ENCODE data around the gene PRXL2A.
A peak's percentile ranks its signal among the peaks of the same experiment; 100 is the strongest.

Gene PRXL2A

DNA sequence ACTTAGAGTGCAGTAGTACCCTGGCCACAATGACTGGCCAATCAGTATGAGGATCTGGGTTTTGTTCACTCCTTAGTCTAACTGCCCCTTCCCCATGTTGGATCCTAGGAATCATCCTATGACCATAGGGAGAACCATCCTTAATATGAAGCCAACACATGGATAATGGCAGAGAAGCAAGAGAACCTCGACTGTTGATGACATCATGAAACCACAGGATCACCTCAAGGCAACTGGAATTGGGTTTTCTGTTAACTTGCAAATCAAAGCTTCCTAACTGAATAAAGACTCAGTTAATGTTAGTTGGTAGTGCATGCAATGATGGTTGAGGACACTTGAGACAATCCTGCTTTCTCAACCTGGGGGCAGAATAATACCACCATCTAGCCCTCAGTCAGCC, 3.3 kb upstream of the PRXL2A start:
- H3K27me3 Mint-ChIP-seq = peaks cover 10% of the 10 kb centered on the region
- H3K9me3 Mint-ChIP-seq = no peaks in the 10 kb centered on the region
- H3K4me1 Mint-ChIP-seq (ENCODE audit: low read depth) = peaks cover 20% of the 10 kb centered on the region
- no peaks in the 10 kb centered on the region for H3K36me3 Mint-ChIP-seq (ENCODE audit: low read depth)
- H3K4me3 Mint-ChIP-seq = no peak overlapping the region
- H3K27ac Mint-ChIP-seq = no peak overlapping the region

DNA sequence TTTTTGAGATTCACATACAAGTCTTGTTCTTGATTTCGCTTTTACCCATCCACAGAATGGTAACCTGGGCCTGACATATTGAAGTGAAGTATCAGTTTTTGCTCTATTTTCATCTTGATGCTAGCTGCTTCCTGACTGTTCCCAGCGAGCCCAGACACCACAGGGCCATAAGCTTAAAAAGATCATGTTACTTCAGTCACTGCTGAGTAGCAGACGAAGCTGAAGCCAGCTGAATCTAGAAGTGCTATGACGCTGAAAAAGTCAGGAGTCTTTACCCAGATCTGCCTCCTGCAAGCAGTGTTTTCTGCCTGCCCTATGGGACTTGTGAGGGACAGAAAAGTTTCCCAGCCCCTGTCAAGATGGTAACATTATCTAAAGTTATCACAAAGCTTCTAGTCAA, 2.7 kb upstream of the PRXL2A start:
- H3K36me3 Mint-ChIP-seq (ENCODE audit: low read depth) = no peaks in the 10 kb centered on the region
- H3K4me3 Mint-ChIP-seq = no peak overlapping the region
- no peak overlapping the region for H3K27ac Mint-ChIP-seq

DNA sequence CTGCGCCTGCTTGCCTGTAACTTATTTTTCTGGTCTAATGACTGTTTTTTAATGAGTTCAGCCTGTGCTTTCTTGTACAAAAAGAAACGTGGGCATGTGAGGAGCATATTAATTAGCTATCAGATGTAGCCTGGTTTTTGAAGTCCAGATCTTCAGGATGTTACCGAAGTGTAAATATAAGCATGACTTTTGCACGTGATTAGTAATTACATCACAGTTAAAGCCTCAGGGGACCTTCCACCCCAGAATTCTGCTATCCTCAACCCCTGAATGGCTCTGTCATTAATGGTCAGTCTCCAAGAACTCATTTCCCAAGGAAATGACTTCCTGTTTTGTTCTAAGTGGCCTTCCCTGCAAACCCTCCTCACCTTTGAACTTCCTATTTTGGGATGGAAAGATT, 2.1 kb upstream of the PRXL2A start:
- H3K27me3 Mint-ChIP-seq = peaks cover 10% of the 10 kb centered on the region
- H3K27ac Mint-ChIP-seq = no peak overlapping the region
- H3K4me1 Mint-ChIP-seq (ENCODE audit: low read depth) = peaks cover 28% of the 10 kb centered on the region
- no peaks in the 10 kb centered on the region for H3K36me3 Mint-ChIP-seq (ENCODE audit: low read depth)
- no peaks in the 10 kb centered on the region for H3K9me3 Mint-ChIP-seq
- no peak overlapping the region for H3K4me3 Mint-ChIP-seq

More for the DNA sequence above, 2.7 kb upstream of the PRXL2A start:
- H3K4me1 Mint-ChIP-seq (ENCODE audit: low read depth) = peaks cover 22% of the 10 kb centered on the region
- no peaks in the 10 kb centered on the region for H3K9me3 Mint-ChIP-seq
- H3K27me3 Mint-ChIP-seq = peaks cover 10% of the 10 kb centered on the region

DNA sequence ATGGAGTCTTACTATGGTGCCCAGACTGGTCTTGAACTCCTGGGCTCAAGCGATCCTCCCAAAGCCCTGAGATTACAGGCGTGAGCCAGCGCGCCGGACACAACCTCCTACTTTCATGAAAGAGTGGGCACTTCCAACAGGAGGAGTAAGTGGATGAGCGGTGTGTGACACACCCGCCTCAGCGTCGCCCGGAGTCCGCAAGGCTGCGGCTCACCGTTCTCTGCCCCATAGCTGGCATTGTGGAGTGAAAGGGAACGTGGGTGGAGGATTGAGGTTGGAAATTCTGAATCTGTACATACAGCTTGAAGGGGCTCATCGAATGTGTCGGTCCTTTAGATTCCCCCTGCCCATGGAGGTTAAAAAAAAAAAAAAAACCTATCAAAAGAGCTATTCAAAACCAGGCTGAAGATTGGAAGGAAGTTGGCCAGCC, 524 bp upstream of the PRXL2A start:
- H3K9me3 Mint-ChIP-seq = no peaks in the 10 kb centered on the region
- peak overlapping the region; percentile 89 for H3K4me3 Mint-ChIP-seq
- peaks cover 10% of the 10 kb centered on the region for H3K27me3 Mint-ChIP-seq
- no peaks in the 10 kb centered on the region for H3K36me3 Mint-ChIP-seq (ENCODE audit: low read depth)
- peak overlapping the region; percentile 95 for H3K27ac Mint-ChIP-seq
- peaks cover 40% of the 10 kb centered on the region for H3K4me1 Mint-ChIP-seq (ENCODE audit: low read depth)

DNA sequence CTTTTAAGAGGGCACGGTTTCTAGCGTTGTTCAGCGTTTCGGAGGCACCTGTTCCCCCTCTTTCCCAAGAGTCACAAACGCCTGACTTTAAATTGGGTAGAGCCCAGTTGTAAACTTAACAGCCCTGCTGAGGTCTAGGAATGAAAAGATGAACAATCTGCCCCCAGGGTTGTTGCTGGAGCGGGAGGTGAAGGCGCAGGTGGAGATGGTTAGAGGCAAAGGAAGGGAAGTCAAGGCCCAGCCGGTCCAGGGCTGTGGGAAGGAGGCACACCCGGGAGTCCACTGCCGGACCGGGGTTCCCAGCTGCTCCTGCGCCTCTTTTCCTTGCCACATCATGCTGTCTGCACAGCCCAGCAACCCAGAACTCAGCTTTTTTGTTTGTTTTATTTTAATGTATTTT, 770 bp downstream of the PRXL2A start:
- H3K4me3 Mint-ChIP-seq = peak overlapping the region; percentile 89
- H3K9me3 Mint-ChIP-seq = no peaks in the 10 kb centered on the region
- H3K27ac Mint-ChIP-seq = no peak overlapping the region
- H3K36me3 Mint-ChIP-seq (ENCODE audit: low read depth) = no peaks in the 10 kb centered on the region
- peaks cover 50% of the 10 kb centered on the region for H3K4me1 Mint-ChIP-seq (ENCODE audit: low read depth)
- H3K27me3 Mint-ChIP-seq = peaks cover 10% of the 10 kb centered on the region

DNA sequence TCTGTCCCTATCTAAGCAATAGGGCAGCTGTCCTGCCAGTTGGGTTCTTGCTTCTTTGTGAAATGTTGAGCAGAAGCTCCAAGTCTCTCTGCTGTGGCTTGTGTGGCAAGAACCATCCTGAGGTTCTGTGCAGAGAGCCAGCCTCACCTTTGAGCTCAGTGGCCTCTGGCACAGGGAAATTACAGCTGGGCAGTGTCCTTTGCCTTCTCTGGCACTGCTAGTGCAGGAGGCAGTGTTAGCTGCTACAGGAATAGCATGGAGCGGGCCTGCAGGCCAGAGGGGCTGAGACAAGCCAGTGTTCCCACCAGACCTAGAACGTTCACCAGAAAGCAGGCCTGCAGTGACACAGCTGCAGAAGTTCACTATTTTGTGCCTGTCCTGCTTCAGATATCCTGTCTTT, 1.8 kb downstream of the PRXL2A start:
- no peaks in the 10 kb centered on the region for H3K9me3 Mint-ChIP-seq
- H3K4me3 Mint-ChIP-seq = peak overlapping the region; percentile 89
- H3K36me3 Mint-ChIP-seq (ENCODE audit: low read depth) = no peaks in the 10 kb centered on the region
- peaks cover 50% of the 10 kb centered on the region for H3K4me1 Mint-ChIP-seq (ENCODE audit: low read depth)
- peaks cover 10% of the 10 kb centered on the region for H3K27me3 Mint-ChIP-seq
- no peak overlapping the region for H3K27ac Mint-ChIP-seq

DNA sequence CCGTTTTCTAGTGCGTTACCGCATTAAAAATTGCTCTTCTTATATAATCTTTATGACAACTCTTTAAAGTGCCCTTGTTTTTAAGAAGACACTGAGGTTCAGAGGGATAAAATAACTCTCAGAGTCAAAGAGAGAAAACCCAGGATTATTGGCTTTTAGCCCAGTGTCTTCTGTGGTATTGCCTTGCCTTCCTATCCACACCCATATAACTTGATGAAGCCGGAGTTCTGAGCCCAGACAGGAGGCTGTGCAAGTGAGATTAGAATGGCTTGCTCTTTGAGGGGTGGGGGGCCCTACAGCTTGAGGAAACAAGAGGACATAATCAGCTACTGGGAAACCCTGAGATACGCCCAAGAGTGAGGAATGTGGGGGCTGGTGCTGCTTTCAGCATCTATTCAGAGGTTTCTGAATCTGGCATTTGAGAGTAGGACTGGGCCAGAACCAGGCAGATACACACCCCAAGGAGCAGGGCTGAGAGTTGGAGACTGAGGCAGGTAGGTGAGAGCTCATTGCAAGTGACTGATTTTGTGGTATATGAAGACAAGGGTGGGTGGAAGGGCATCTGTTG, 2.3 kb downstream of the PRXL2A start:
- H3K27ac Mint-ChIP-seq = no peak overlapping the region
- H3K27me3 Mint-ChIP-seq = peaks cover 10% of the 10 kb centered on the region
- no peak overlapping the region for H3K4me3 Mint-ChIP-seq
- no peaks in the 10 kb centered on the region for H3K9me3 Mint-ChIP-seq
- no peaks in the 10 kb centered on the region for H3K36me3 Mint-ChIP-seq (ENCODE audit: low read depth)
- peaks cover 53% of the 10 kb centered on the region for H3K4me1 Mint-ChIP-seq (ENCODE audit: low read depth)

DNA sequence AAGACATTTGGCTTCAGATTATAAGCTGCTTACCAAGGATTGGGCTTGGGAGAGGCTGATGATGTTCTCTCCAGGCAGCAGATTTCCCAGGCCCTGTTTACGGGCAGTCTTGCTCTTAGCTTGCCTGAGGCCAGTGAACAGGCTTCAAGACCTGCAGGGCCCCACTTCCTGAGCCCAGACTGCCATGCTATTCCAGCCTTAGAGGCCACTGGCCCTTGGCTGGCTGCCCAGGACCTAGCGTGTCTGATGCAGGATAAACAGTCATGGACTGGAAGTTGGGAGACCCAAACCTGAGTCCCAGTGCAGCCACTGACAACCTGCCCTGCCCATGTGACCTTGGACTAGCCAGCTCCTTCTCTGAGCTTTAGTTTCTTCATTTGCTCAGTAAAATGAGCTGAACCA, 2.9 kb downstream of the PRXL2A start:
- no peaks in the 10 kb centered on the region for H3K9me3 Mint-ChIP-seq
- no peak overlapping the region for H3K4me3 Mint-ChIP-seq

DNA sequence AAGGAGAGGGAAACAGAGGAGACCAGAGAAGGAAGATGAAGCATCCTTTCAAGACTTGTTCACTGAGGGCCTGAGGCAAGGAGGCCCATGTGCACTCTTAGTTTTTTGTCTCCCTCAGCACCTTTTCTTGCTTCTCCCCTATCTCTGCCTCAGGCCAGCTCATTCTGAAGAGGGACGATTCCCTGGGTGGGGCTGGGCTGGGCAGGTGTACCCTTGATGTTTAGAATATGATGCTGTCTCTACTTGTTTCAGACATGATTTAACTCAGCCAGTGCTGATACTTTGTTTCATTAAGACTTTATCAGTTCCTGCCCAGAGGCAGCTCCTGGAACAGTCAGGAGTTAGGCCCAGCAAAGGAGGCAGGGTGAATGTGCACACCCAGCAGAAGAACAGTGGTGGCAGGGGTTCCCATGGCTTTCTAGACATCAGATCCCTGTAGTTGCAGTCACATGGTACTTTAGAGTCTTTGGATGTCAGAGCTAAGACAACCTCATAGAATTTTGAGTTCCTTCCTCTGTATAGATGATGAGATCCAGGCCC, 3.4 kb downstream of the PRXL2A start:
- H3K9me3 Mint-ChIP-seq = no peaks in the 10 kb centered on the region
- H3K4me1 Mint-ChIP-seq (ENCODE audit: low read depth) = peaks cover 53% of the 10 kb centered on the region
- no peak overlapping the region for H3K4me3 Mint-ChIP-seq
- peaks cover 5% of the 10 kb centered on the region for H3K27me3 Mint-ChIP-seq
- no peaks in the 10 kb centered on the region for H3K36me3 Mint-ChIP-seq (ENCODE audit: low read depth)
- H3K27ac Mint-ChIP-seq = no peak overlapping the region

More for the DNA sequence above, 2.9 kb downstream of the PRXL2A start:
- Mint-ChIP-seq H3K4me1 (ENCODE audit: low read depth) (peaks cover 53% of the 10 kb centered on the region), H3K27me3 (peaks cover 7% of the 10 kb centered on the region), H3K36me3 (ENCODE audit: low read depth) (no peaks in the 10 kb centered on the region), H3K27ac (no peak overlapping the region)

DNA sequence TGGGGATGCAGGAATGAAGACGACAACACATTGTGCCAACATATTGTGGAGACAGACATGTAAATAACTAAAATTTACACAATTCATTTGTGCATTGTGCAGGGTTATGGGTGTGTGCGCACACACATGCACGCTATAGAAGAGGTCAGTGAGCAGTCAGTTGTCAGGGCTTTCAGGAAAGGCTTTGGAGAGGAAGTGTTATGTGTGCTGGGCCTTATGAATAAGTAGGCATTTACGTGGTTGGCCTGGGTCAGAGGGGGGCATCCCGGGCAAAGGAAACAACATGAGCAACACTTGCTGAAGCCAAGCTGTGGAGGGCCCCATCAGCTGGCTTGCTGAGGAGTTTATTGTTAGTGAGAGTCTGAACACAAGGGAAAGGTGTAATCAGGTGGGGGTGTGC, 4.1 kb downstream of the PRXL2A start:
- no peaks in the 10 kb centered on the region for H3K36me3 Mint-ChIP-seq (ENCODE audit: low read depth)
- peaks cover 5% of the 10 kb centered on the region for H3K27me3 Mint-ChIP-seq
- H3K9me3 Mint-ChIP-seq = no peaks in the 10 kb centered on the region
- H3K4me3 Mint-ChIP-seq = peak overlapping the region; percentile 33
- H3K27ac Mint-ChIP-seq = peak overlapping the region; percentile 77
- peaks cover 50% of the 10 kb centered on the region for H3K4me1 Mint-ChIP-seq (ENCODE audit: low read depth)

DNA sequence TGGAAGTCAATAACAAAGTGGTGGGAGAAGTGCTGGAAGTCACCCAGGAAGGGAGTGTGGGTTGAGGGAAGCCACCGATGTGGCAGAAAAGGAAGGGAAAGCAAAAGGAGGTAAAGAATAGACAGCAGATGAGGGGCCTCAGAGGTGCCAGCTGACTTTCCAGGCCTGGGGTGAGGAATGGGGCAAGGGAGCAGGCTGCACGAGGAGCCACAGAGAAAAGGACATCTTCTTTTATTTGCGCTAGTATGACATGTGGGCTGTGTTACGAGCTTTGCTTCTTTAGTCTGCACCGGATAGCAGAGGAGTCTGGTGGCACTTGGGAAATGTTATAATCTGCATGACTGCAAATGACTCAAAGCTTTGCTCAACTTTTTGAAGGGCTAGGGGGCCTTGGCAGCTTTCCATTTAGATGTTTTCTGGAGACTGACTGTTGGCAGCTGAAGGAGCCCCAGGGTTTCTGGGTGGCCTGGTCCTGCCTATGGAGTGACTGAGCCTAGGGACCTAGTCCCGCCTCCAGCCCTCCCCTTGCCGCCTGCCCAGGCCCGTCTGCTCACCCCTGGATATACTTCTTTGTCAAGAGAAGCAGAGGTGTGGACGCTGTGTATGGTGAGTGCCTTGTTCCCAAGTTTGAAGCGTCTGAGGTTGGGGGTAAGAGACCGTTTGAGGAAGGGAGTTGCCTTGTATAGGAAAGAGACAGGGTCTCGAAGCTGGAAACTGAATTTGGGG, 5.1 kb downstream of the PRXL2A start:
- Mint-ChIP-seq H3K4me1 (ENCODE audit: low read depth) (peaks cover 44% of the 10 kb centered on the region), H3K27ac (peak overlapping the region; percentile 74), H3K27me3 (no peaks in the 10 kb centered on the region), H3K4me3 (peak overlapping the region; percentile 33), H3K36me3 (ENCODE audit: low read depth) (no peaks in the 10 kb centered on the region), H3K9me3 (no peaks in the 10 kb centered on the region)

DNA sequence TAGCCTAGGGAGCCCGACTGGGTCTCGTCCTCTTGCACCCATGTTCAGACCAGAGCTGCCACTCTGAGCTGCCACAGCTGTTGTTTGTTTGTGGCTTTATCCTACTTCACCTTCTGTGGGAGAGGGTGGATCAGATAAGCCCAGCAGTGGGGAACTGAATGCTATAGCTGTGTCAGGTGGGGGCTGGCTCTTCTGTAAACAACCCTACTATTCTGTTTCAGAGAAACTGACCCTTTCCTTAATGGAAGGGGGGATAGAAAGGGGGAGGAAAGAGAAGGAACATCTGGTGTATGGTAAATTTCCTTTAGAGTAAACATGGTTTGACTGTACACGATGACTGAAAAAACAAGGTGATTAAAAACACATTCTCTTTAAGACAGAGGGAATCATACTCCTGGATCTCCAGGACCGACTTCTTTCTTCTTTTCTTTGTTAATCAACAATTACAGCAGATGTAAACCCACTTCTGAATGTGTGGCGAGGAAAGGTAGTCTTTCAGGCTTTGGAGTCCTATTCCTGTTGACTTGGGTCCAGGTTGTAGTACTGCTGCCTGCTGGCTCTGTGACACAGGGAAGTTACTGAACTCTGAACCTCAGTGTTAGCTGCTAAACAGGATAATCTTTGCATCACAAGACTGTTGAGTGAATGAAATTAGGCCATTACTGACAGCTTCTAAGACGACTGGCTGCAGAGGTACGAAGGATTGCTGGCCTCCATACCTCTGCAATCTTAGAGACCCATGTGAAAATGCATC, 6.0 kb downstream of the PRXL2A start:
- Mint-ChIP-seq H3K27me3 (no peaks in the 10 kb centered on the region), H3K4me1 (ENCODE audit: low read depth) (peaks cover 40% of the 10 kb centered on the region), H3K36me3 (ENCODE audit: low read depth) (no peaks in the 10 kb centered on the region), H3K9me3 (no peaks in the 10 kb centered on the region), H3K27ac (no peak overlapping the region), H3K4me3 (no peak overlapping the region)

DNA sequence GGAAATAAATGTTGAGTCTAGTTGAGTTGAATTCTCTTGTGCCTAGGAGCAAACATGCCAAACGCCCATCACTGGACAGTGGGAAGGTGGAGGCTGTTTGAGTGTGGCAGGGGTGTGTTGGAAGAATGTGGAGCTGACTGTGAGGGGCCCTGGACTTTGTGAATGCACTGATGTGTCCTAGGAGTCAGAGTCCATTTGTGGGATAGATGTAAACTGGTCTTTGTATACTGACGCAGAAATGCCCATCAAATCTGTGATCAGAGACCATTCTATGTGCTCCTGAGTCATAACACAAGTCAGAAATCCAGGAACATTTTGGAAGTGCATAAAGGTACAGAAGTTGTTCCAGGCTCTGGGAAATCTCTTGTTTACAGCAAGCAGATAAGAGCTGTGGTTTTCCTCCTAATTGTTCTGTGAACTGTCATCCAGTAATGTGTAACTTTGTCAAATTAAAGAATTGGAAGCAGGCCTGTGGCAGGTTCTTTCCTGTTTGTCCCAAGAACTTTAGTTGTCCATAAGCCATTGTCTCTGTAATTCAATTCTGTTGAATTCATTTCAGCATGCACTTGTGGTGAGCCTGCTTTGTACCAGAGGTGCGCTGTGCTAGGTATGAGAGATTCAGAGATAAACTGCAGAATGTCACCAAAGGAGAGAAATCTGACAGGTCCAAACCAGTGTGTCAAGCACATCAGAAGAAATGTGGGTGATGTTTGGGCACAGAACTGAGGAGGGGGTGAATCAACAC, 7.6 kb downstream of the PRXL2A start:
- no peaks in the 10 kb centered on the region for H3K36me3 Mint-ChIP-seq (ENCODE audit: low read depth)
- no peaks in the 10 kb centered on the region for H3K27me3 Mint-ChIP-seq
- H3K4me3 Mint-ChIP-seq = no peak overlapping the region
- H3K9me3 Mint-ChIP-seq = no peaks in the 10 kb centered on the region
- H3K4me1 Mint-ChIP-seq (ENCODE audit: low read depth) = peaks cover 28% of the 10 kb centered on the region
- no peak overlapping the region for H3K27ac Mint-ChIP-seq

DNA sequence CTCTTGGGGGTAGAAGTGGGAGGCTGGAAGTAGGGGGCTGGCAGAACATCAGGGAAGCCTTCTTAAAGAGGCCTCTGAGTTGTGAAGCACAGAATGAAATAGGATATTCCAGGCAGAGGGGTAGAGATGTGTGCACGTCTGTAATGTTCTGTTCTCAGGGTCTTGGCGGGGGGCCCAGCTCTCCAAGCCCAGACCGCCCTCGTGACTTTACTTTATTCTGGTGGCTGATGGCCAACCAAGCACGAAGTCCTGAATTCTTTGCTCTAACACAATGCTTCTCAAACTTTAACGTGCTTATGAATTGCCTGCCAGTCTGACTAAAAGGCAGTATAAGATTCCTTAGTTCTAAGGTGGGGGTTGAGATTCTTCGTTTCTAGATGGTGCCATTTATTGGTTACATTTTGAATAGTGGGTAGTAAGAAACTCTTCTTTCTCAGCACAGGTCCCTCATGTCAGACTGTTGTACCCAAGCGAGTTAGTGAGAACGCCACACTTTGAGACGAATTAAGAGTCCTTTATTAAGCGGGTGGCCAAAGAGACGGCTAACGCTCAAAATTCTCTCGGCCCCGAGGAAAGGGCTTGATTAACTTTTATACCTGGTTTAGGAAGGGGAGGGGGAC, 8.2 kb downstream of the PRXL2A start:
- Mint-ChIP-seq H3K9me3 (no peaks in the 10 kb centered on the region), H3K36me3 (ENCODE audit: low read depth) (no peaks in the 10 kb centered on the region), H3K27me3 (no peaks in the 10 kb centered on the region), H3K4me3 (no peak overlapping the region), H3K27ac (no peak overlapping the region), H3K4me1 (ENCODE audit: low read depth) (peaks cover 29% of the 10 kb centered on the region)

All from stimulated activated naive CD8-positive, alpha-beta T cell treated with anti-CD3 and anti-CD28 coated beads, Interleukin-15, Interleukin-2, amounts not matched to agents 100 ng/mL and 50 ng/mL, for 24 hours (primary cell).